Mesenchymal stem cell (in vitro differentiated cells and primary cell): Measurements from ENCODE around the gene CEP112.
"Not testable (repeated sequence)": the region's sequence is repeated elsewhere in the genome, so short reads cannot be mapped to it uniquely, and the experiment has no call there.

Experiments
- DNase-seq: peaks from one replicate; pipeline ENCODE4 v3.0.0-alpha.2; 2013
- H2AFZ ChIP-seq: one replicate; pipeline ENCODE4 v1.6.1; 2013; ENCODE audit warnings: low read depth, mild to moderate bottlenecking, control low read depth, inconsistent platforms, low read length, moderate library complexity
- H2AK5ac ChIP-seq: 2 replicates; pipeline ENCODE4 v1.6.1; 2013; ENCODE audit warnings: low read length, moderate library complexity, mild to moderate bottlenecking, inconsistent platforms; ENCODE audit not compliant: severe bottlenecking
- H2BK120ac ChIP-seq: one replicate; pipeline ENCODE4 v1.6.1; 2013; ENCODE audit warnings: low read depth, mild to moderate bottlenecking, inconsistent platforms, low read length, moderate library complexity
- H2BK12ac ChIP-seq, 2 experiments: one replicate each; pipeline ENCODE4 v1.6.1; 2013; ENCODE audit warnings: inconsistent platforms in 2 of 2, low read length in 2 of 2, mild to moderate bottlenecking in 2 of 2, moderate library complexity in 2 of 2, control low read depth in 1 of 2
- H2BK15ac ChIP-seq: one replicate; pipeline ENCODE4 v1.6.1; 2013; ENCODE audit warnings: mild to moderate bottlenecking, low read depth, inconsistent platforms; ENCODE audit not compliant: poor library complexity, severe bottlenecking
- H2BK5ac ChIP-seq: 2 replicates; pipeline ENCODE4 v1.6.1; 2013; ENCODE audit warnings: low read depth, mild to moderate bottlenecking, low read length, control low read depth, inconsistent platforms; ENCODE audit not compliant: poor library complexity, severe bottlenecking
- H3K14ac ChIP-seq, 2 experiments: one replicate each; pipeline ENCODE4 v1.6.1; 2013; ENCODE audit warnings: inconsistent platforms in 2 of 2, low read length in 2 of 2, control low read depth in 1 of 2, mild to moderate bottlenecking in 1 of 2, moderate library complexity in 1 of 2
- H3K18ac ChIP-seq, 2 experiments: one replicate each; pipeline ENCODE4 v1.6.1; 2013; ENCODE audit warnings: inconsistent platforms in 2 of 2, low read length in 2 of 2, control low read depth in 1 of 2, low read depth in 1 of 2, mild to moderate bottlenecking in 1 of 2
- H3K23ac ChIP-seq, 2 experiments: one replicate each; pipeline ENCODE4 v1.6.1; 2013; ENCODE audit warnings: inconsistent platforms in 2 of 2, low read length in 2 of 2, mild to moderate bottlenecking in 2 of 2, moderate library complexity in 2 of 2, control low read depth in 1 of 2
- H3K27ac ChIP-seq: 2 replicates; pipeline ENCODE4 v1.5.1; 2013; ENCODE audit warnings: mild to moderate bottlenecking, moderate library complexity, low read length, control low read depth, inconsistent platforms; ENCODE audit not compliant: poor library complexity, severe bottlenecking
- H3K27me3 ChIP-seq, 2 experiments: 2 replicates each; pipeline versions ENCODE4 v1.6.1 to v1.7.0; 2013; ENCODE audit warnings: low read length in 2 of 2, mild to moderate bottlenecking in 2 of 2, moderate library complexity in 2 of 2, control low read depth in 1 of 2, inconsistent platforms in 1 of 2; ENCODE audit not compliant: control insufficient read depth in 1 of 2, insufficient read depth in 1 of 2
- H3K36me3 ChIP-seq, 2 experiments: 2 replicates each; pipeline versions ENCODE4 v1.6.1 to v1.7.0; 2013; ENCODE audit warnings: low read length in 2 of 2, control low read depth in 1 of 2, inconsistent platforms in 1 of 2, low read depth in 1 of 2, mild to moderate bottlenecking in 1 of 2; ENCODE audit not compliant: insufficient read depth in 2 of 2, control insufficient read depth in 1 of 2
- H3K4ac ChIP-seq, 2 experiments: one replicate each; pipeline ENCODE4 v1.6.1; 2013; ENCODE audit warnings: inconsistent platforms in 2 of 2, low read length in 2 of 2, mild to moderate bottlenecking in 2 of 2, moderate library complexity in 2 of 2, control low read depth in 1 of 2, low read depth in 1 of 2
- H3K4me1 ChIP-seq: 2 replicates; pipeline ENCODE4 v1.6.1; 2013; ENCODE audit warnings: low read depth, low read length, control low read depth; ENCODE audit not compliant: control insufficient read depth, insufficient read depth
- H3K4me2 ChIP-seq: 2 replicates; pipeline ENCODE4 v1.6.1; 2013; ENCODE audit warnings: low read length, mild to moderate bottlenecking, inconsistent platforms; ENCODE audit not compliant: poor library complexity, severe bottlenecking
- H3K4me3 ChIP-seq, 2 experiments: 2 replicates each; pipeline versions ENCODE4 v1.5.1 to v1.7.0; 2013; ENCODE audit warnings: low read length in 2 of 2, mild to moderate bottlenecking in 2 of 2, control low read depth in 1 of 2, low read depth in 1 of 2; ENCODE audit not compliant: insufficient read depth in 1 of 2
- H3K79me1 ChIP-seq: replicated peaks from 2 replicates; pipeline ENCODE4 v1.6.1; 2013; ENCODE audit warnings: mild to moderate bottlenecking, control low read depth, low read length, inconsistent platforms; ENCODE audit not compliant: poor library complexity, severe bottlenecking
- H3K9ac ChIP-seq: 2 replicates; pipeline ENCODE4 v1.7.0; 2013; ENCODE audit warnings: mild to moderate bottlenecking, low read length, moderate library complexity
- H3K9me3 ChIP-seq: 2 replicates; pipeline ENCODE4 v1.7.0; 2013; ENCODE audit warnings: mild to moderate bottlenecking, low read length; ENCODE audit not compliant: control insufficient read depth
- H4K8ac ChIP-seq: one replicate; pipeline ENCODE4 v1.6.1; 2013; ENCODE audit warnings: inconsistent platforms, mild to moderate bottlenecking, low read length, moderate library complexity
- H4K91ac ChIP-seq: one replicate; pipeline ENCODE4 v1.6.1; 2013; ENCODE audit warnings: mild to moderate bottlenecking, low read length, inconsistent platforms
- WGBS: methylation state at CpG from one replicate; pipeline ENCODE4 v1.1.7; 2013; ENCODE audit warnings: mixed read lengths; 5-methylcytosine and 5-hydroxymethylcytosine counted together

The CEP112 gene

DNA sequence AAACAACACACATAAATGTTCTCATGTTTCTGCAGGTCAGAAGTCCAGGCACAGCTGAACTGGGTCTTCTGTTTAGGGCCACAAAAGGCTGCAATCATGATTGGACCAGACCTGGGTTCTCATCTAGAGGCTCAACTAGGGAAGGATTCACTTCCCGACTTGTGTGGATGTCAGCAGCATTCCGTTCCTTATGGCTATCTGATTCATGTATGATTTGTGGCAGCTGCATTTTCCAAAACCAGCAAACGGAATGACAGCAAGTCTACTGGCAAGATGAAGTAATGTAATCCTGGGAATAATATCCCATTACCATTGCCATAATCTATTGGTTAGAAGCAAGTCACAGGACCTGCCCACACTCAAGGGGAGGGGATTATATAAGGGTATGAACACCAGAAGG, 22.1 kb downstream of the CEP112 start:
- no peak overlapping the region for H3K18ac ChIP-seq
- H3K4me1 ChIP-seq, result no peaks in the 10 kb centered on the region
- no peak overlapping the region for H2BK5ac ChIP-seq
- no peak overlapping the region for H2AK5ac ChIP-seq
- H4K8ac ChIP-seq, result no peak overlapping the region
- no peak overlapping the region for H2AFZ ChIP-seq
- H3K36me3 ChIP-seq, result peaks cover 0 to 27% of the 10 kb centered on the region in 2 experiments
- no peak overlapping the region for H3K14ac ChIP-seq
- no peak overlapping the region for H3K4me2 ChIP-seq
- no peak overlapping the region for H4K91ac ChIP-seq
- no peak overlapping the region for H3K4ac ChIP-seq
- H3K27me3 ChIP-seq, result no peaks in the 10 kb centered on the region
- no peak overlapping the region for H3K27ac ChIP-seq
- 100% methylated on average over 2 of the region's 3 CpGs for WGBS
- no peak overlapping the region for H2BK15ac ChIP-seq
- no peak overlapping the region for H2BK12ac ChIP-seq
- no peak overlapping the region for H3K23ac ChIP-seq
- no peak overlapping the region for H3K9ac ChIP-seq
- H3K9me3 ChIP-seq, result no peaks in the 10 kb centered on the region
- H3K79me1 ChIP-seq, result peaks cover 1% of the 10 kb centered on the region
- no peak overlapping the region for H3K4me3 ChIP-seq
- H2BK120ac ChIP-seq, result no peak overlapping the region
- no peak for DNase-seq

DNA sequence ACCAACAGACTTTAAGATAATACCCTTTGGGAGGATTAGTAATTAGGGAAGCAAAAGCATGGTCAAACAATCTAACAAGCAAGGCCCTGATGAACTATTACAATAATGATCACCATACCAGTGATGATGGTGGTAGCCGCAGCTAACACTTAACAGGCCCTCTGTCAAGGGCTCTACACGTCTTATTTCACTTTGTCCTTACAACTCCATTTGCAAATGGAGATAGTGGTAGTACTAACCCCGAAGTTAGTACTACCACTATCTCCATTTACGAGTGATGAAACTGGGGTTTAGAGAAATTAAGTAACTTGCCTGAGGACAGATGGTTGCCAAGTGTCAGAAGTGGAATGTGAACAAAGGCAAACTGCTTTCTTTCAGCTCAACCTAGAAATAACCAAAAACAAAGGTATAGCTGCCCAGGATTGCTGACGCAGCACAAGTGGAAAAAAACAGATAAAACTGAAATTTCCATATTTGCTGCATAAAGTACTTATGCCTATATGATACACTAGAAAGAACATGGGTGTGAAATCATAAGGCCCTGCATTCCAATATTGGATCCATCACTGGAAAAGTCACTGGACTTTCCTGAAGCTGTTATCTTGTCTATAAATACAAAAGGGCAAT, 24.6 kb downstream of the CEP112 start:
- Histone ChIP-seq H2AK5ac (no peak overlapping the region), H2BK15ac (no peak overlapping the region), H2BK5ac (no peak overlapping the region), H2AFZ (no peak overlapping the region), H3K4ac (no peak overlapping the region), H3K4me1 (no peaks in the 10 kb centered on the region), H3K4me2 (no peak overlapping the region), H4K8ac (no peak overlapping the region), H3K18ac (no peak overlapping the region), H3K27ac (no peak overlapping the region), H3K9ac (no peak overlapping the region), H4K91ac (no peak overlapping the region), H3K23ac (no peak overlapping the region), H3K4me3 (no peak overlapping the region), H3K9me3 (no peaks in the 10 kb centered on the region), H3K36me3 (peaks cover 0 to 19% of the 10 kb centered on the region in 2 experiments), H3K79me1 (peaks cover 1% of the 10 kb centered on the region), H3K27me3 (no peaks in the 10 kb centered on the region), H2BK12ac (no peak overlapping the region), H2BK120ac (no peak overlapping the region), H3K14ac (no peak overlapping the region)
- peak; percentile 7 for DNase-seq
- 75% methylated on average over 2 of the region's 5 CpGs for whole genome bisulfite sequencing

DNA sequence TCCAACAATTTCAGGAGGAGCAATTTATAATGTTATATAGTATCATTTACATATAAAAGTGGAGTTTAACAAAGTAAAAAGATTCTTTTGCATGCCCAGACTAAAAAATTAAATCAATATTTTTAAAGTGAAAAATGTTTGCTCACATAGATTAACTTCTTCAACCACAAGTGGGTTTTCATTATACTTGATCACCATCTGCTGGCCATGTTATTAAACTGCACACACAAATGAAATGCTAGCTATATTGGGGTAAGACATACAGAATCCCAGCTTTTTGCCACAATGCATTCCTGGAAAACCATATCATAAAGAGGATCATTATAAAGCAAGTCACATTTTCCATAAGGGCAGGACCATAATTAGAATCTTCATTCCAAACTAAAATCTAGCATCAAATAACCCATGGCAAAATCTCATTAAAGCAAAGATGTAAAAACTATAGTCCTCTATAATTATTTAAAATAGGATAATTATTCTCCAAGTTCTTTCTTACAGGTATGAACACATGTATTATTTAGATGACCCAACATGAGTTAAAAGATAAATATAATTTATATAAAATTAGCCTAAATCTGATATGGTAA, 26.3 kb downstream of the CEP112 start:
- Histone ChIP-seq H3K4me1 (no peaks in the 10 kb centered on the region), H4K8ac (no peak overlapping the region), H2BK15ac (no peak overlapping the region), H3K23ac (no peak overlapping the region), H3K9me3 (no peaks in the 10 kb centered on the region), H2AK5ac (no peak overlapping the region), H3K18ac (no peak overlapping the region), H3K27me3 (no peaks in the 10 kb centered on the region), H2AFZ (no peak overlapping the region), H3K4me2 (no peak overlapping the region), H3K4me3 (no peak overlapping the region), H4K91ac (no peak overlapping the region), H3K9ac (no peak overlapping the region), H2BK12ac (no peak overlapping the region), H2BK120ac (no peak overlapping the region), H2BK5ac (no peak overlapping the region), H3K36me3 (peaks cover 0 to 13% of the 10 kb centered on the region in 2 experiments), H3K14ac (no peak overlapping the region), H3K4ac (no peak overlapping the region), H3K79me1 (peaks cover 1% of the 10 kb centered on the region), H3K27ac (no peak overlapping the region)
- DNase-seq, result peak; percentile 72

DNA sequence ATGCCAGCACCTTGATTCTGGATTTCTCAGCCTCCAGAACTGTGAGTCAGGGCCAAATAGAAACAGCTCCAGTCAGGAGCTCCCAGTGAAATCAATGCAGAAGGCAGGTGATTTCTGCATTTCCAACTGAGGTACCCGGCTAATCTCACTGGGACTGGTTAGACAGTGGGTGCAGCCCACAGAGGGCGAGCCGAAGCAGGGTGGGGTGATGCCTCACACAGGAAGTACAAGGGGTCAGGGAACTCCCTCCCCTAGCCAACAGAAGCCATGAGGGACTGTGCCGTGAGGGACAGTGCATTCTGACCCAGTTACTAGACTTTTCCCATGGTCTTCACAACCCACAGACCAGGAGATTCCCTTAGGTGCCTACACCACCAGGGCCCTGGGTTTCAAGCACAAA, 36.9 kb downstream of the CEP112 start:
- not testable (repeated sequence) for H3K4me2 ChIP-seq, H2BK15ac ChIP-seq, H2AFZ ChIP-seq, H3K9ac ChIP-seq, H3K79me1 ChIP-seq, H2BK5ac ChIP-seq, H3K14ac ChIP-seq, H3K18ac ChIP-seq, H4K91ac ChIP-seq, H3K4me1 ChIP-seq, H2BK12ac ChIP-seq, H3K23ac ChIP-seq, H3K36me3 ChIP-seq, H3K27me3 ChIP-seq, H3K9me3 ChIP-seq, H3K27ac ChIP-seq, DNase-seq, H2AK5ac ChIP-seq, H2BK120ac ChIP-seq, H3K4ac ChIP-seq, H3K4me3 ChIP-seq, H4K8ac ChIP-seq
- WGBS, result 100% methylated on average over 3 of the region's 4 CpGs
